SH-SY5Y (cell line): ENCODE data around the gene SMG9.

ENCODE experiments used
- GATA2 ChIP-seq: IDR thresholded peaks from 2 replicates; pipeline ENCODE4 v1.6.1; 2011; ENCODE audit warnings: mild to moderate bottlenecking, low read depth, low read length
- GATA3 ChIP-seq: IDR thresholded peaks from 2 replicates; pipeline ENCODE4 v1.6.1; 2011; ENCODE audit warnings: low read depth, mild to moderate bottlenecking, low read length, moderate library complexity

GRCh38 chr19:43682824-43683661 lies 71.7 kb downstream of the SMG9 start:
- TF ChIP-seq GATA2 (no peak), GATA3 (no peak)
